GM19455 (cell line): Measurements from ENCODE around the gene MYO1B.

Source experiments
- ATAC-seq: cut with Tn5 transposase; IDR thresholded peaks from one replicate; pipeline ENCODE4 v1.9.1; 2021; ENCODE audit not compliant: unreplicated experiment

MYO1B gene

DNA sequence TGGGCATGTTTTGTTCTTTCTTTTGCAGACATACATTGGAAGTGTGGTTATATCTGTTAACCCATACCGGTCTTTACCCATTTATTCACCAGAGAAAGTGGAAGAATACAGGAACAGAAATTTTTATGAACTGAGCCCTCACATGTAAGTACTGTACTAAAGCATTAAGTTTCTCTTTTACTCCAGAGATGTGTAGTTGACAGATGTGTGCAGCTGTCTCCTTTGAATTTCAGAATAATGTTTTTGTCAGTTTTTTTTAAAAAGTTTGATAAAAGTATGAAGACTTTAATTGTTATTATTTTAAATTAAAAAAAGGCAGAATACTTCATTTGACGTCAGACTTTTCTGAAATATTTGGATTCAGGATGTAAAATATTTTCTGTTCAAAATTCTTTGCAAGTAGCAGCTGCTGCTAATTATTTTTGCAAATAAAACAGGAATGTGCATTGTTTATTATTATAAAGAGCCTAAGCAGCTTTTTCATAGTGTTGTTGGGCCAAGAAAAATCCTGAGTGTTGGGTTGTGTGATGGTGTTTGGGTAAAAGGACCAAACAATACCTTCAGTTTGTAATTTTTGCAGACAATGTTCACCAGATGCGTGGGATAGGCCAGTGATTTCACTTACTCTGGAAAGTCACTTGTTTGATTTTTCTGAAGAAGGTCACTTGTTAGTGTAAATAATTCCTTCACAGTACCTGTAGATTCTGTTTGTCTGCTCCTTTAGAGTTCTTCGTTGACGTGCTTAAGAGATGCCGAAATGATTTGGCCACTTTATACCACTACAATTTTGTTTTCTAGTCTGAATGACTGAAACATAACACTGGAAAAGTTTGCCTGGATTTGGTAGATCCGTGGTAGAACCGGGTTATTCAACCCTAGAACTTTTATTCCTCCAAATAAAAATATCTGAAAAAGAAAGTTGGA is 51.1 kb downstream of the MYO1B start:
- no peak for ATAC-seq

GRCh38 chr2:191297033-191297432 is 51.8 kb downstream of the MYO1B start:
- ATAC-seq, result no peak

DNA sequence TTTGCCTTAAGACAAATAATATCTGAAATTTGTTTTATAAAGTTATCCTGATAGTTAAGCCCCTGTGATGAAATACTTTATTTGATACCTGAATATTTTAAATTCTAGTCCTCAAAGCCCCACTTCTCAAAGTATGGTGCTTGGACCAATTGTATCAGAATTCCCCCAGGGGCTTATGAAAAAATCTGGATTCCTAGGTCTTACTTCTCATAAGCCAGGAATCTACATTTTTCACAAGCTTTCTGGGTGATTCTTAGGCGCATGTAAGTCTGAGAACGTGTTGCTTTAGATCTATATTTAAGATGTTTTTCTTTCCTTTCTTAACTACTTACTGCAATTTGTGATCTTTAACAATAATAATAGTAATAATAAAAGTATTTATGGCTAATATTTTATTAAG is 53.1 kb downstream of the MYO1B start:
- ATAC-seq, result no peak

GRCh38 chr2:191299010-191299409 is 53.8 kb downstream of the MYO1B start:
- ATAC-seq, result no peak

DNA sequence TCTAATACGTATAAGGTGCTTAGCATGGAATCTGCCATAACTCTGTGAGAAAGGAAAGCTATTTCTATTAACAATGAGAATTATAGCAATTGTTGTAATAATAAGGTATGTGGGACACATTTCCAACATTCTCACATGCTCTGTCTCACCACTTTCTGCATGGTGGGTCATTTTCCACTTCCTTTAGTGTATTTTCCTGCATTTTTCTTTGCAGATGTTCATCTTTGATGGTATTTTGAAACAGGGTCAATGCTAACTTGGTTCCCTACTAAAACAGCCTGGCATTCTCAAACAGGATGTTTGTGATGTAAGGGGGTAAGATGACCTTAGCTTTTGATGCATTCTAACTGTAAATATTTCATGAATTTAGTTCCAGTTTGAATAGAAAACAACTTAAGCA is 54.7 kb downstream of the MYO1B start:
- no peak for ATAC-seq

- ATAC-seq, result no peak
These were observed 56.8 kb downstream of the MYO1B start for GRCh38 chr2:191301971-191302370.

GRCh38 chr2:191302459-191303139 is 57.4 kb downstream of the MYO1B start:
- ATAC-seq, result no peak

DNA sequence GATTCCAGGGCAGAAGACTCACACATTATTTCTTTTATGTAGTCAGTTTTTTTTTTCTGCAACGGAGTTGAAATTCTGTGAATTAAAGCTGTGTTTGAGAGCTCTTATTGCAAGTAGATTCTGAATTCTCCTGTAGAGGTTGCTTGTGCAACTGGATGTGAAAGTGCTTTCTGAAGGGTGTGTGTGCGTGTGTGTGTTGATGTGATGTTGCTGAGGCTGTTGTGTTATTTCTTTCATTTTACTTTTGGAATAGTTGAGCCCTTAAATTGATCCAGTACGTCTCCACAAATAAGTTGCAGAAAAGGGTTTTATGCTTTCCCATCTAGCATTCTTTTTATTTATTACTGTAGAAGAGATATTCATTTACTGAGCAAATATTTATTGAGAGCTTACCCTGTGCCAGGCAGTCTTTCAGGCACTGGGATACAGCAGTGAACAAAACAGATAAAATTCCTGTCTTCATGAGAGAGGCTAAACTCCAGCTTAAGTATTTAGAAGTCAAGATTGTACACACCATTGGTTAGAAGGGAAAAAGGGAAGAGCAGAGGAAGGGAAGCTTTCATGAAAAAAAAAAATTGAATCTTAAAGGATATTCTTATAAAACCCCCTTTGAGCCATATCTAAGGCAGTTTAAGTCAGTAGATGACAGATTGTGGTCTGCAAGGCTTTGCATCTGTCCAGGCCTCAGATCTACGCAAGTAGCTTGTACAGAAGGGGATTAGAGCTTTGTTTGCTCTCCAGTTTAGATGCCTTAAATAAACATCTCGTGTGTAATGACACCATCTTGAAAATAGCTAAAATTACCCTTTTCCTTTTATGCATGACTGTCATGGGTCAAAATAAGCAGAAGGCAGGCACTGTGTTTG is 58.2 kb downstream of the MYO1B start:
- ATAC-seq, result no peak

GRCh38 chr2:191304939-191305875 is 60.0 kb downstream of the MYO1B start:
- no peak for ATAC-seq

GRCh38 chr2:191308026-191308425 is 62.8 kb downstream of the MYO1B start:
- no peak for ATAC-seq

DNA sequence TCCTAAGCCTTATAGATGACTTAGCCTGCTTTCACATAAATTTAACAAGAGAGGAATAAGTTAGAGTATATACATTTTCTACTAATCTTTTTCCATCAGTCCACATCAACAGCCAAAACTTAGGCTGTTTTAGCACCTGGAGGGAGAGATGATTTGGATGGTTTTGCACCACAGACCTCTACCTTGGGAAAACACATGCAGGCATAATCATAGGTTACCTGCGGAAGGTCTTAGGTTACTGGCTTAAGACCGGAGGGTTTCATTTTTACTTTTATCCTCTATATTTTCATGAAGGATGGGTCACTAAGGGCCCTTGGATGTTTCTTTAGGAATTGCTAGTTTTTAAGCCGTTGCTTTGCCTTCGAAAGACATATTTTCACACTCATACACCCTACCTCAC is 66.0 kb downstream of the MYO1B start:
- ATAC-seq, result no peak

DNA sequence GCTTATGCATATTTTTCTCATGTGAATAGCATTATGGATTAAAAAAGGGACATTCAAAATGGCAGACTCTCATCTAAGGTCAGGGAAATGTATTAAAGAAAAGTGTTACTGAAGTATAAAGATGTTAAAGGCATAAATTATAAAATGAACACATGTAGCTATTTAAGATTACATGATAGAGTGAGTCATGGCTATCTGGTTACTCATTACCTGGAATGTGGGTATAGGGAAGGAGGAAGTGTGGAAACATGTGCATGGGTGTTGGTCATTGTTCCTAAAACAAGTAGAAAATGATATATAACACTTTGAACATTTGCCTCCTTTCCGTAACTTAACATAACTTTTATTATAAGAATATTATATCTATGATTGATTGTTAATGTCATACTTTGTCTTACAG is 66.4 kb downstream of the MYO1B start:
- no peak for ATAC-seq

DNA sequence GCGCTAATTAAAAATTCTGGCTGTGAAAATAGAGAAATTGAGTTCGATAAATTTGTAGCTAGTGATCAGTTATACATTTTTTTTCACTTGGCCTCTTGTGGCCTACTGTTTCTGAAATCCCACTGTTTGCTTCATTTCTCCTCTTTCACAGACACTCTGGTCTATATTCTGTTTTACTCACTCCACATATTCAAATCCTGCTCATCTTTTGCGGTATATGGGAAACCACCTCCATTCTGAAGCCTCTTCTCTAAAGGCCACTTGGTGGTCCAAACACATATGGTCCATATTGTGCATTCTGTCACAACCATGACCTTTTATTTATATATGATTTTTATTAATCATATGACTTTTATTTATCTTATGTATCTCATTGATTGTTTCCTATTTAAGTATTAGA is 67.0 kb downstream of the MYO1B start:
- ATAC-seq, result no peak

DNA sequence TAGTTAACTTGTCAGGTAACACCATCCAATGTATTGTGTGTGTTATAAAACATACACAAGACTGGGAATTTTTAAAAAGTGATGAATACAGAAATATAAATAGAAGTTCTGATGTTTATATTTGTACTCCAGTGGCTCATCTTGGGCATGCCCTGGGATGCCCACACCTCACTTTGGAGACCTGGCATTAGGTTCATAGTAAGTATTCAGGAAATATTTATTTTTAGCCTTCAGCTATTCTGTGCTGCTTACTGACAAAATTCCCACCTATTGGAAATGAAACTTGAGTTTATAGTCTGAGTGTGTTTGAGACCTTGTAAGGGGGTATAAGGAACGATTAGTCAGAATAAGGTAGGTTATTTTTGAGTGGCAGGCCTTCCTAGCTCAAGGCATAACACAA is 67.5 kb downstream of the MYO1B start:
- no peak for ATAC-seq

DNA sequence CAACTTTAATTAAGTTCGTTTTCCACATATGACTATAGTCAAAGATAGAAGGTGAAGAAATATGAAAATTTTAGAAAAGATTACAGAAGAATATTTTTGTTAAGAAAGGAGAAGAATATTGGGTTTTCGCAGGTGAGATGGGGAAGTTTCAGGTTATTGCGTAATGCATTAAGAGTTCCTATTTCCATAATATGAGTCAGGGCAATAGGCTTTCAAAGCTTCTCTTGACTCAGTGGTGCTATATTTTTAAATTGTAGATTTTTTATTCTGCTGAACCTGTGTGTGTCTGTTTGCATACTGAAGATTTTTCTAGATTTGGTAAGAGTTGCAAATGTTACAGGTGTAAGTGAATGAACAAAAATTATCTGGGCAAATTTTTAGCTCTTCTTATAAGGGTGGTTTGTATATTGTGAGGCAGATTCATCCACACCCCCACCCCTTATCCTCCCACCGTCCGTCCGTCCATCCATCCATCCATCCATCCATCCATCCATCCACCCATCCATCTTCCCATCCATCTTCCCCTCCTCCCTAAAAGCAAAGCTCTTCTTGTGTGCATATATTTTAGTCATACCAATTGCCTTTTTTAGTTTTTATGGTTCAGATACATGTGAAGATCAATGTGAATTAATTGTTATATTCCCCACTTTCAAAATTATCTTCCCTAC is 69.6 kb downstream of the MYO1B start:
- no peak for ATAC-seq

DNA sequence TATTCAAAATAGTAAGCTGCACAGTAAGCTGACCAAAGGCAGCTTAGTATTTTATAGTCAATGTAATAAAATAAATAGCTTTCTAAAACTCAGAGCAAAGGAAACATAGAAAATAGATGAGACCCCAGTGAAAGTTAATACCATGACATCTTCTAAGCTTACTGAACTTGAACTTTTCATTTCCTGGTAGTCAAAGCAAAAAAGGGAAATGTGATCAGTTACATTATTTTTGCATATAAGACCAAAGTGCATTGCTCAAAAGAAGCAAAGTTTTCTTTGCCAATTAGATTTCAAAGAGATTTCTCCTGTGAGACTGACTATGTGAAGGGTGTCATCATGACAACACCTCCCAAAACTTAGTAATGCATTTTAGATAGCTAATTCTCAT is 70.2 kb downstream of the MYO1B start:
- ATAC-seq, result no peak

- no peak for ATAC-seq
These were observed 71.2 kb downstream of the MYO1B start for GRCh38 chr2:191316246-191316994.

DNA sequence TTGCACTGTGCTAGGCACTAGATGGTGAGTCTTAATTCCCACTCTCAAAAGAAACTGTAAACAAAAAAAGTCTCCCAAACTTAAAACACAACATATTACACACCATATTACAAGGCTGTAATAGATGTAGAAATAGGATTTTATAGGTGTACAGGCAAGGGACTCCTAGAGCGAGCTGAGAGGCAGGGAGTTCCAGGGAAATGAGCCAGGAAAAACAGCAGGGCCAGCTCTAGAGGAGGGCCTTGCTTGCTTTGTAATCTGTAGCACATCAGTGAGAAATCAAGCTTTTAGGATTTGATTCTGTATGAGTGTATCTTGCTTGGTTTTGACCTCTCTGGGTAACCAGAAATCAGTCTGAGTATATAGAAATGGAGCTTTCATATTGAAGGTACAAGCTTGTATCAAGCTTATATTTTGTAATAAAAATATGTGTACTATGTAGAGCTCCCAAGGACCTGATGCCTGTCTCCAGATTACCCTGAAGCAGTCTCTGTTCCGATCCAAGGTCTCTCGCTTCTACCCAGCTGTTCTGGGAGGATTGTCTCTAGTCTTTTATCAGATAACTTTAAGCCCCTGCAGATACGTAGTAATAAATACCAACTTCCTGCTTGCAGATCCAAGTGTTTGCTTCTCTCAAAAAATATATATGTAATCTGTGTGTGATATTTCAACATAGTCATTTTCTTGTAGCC is 73.0 kb downstream of the MYO1B start:
- no peak for ATAC-seq

GRCh38 chr2:191318729-191319078 is 73.5 kb downstream of the MYO1B start:
- ATAC-seq, result no peak
